Right hindlimb (tissue), 1 donor: Measurements from ENCODE around the gene FDXACB1.
A peak's percentile ranks its signal among the peaks of the same experiment; 100 is the strongest.

Experiments
- DNase-seq: peaks from one replicate; pipeline ENCODE4 v3.0.0-alpha.2; 2018

Gene FDXACB1

DNA sequence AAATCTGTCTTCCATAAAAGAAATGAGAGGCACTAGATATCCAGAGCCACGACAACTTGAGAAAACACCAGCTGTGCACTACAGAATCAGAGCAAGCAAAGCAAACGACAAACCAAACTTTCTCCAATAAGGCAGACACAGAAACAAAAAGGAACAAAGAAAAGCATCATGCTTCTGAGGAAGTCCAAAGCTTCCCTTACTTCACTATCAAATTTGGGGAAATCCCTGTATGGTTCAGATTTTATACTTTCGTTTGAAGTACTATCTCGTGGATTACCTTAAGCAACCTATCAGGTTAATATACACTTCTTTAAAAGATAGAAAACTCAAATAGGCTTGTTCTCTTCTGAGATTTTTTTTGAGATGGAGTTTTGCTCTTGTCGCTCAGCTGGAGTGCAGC is 35.3 kb downstream of the FDXACB1 start:
- no peak for DNase-seq

DNA sequence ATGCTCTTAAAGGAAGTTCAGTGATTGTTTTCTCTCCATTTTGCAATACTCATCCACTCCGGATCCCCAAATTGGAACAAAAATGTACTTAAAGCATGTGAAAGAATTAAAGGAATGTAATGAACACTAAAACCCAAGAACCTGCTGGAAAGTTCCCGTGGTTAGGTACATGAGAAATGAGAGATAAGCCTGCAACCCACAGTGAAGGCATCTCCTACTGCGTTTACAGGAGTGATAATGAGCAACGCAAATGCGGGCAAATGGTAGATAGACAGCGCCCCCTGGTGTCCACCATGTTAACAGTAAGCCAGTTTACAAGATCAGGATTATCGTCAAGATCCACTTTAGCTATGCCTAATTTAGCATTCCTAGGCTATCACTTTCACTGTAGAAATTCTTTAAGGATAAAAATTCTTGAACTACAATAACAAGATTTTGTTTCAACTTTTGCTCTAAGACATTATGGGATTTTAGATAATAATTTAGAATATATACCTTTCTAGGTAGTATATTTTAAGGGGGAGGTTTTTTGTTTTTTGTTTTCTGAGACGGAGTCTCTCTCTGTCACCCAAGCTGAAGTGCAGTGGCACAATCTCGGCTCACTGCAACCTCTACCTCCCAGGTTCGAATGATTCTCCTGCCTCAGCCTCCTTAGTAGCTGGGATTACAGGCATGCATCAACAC is 37.5 kb downstream of the FDXACB1 start:
- peak; percentile 84 for DNase-seq

DNA sequence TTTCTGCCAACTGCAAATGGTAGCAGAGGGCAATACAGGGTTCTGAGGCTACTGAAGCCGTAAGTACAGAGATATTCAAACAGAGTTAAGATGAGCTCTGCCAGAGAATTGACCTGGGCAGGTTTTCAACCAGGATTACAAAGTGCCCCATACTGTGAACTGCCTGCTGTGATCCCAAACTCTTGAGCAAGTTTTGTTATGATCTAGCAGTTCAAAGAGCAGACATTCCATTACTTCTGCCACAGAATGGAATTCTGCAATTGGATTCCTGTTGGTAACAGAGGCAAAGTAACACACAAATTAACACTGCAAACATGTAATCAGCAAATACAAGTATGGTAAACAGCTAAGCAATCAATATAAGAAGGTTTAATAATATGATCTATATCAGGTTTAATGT is 38.8 kb downstream of the FDXACB1 start:
- no peak for DNase-seq

DNA sequence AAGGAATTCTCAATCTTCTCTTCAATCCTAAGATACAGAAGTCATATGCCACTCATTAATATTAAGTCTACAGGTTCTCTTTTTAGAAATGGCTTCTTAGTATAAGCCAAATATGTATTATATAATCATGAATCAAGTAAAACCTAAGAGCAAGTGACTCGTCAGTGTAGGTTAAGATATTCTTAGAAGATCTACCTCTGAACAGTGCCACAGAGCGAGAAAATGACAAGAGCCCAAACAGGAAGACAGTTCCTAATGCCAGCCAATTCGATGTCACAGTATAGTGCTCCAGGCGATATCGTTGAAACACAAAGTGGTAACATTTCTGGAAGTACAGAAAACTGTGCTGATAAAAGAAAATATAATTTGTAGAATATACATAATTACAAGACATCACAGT is 40.9 kb downstream of the FDXACB1 start:
- no peak for DNase-seq

DNA sequence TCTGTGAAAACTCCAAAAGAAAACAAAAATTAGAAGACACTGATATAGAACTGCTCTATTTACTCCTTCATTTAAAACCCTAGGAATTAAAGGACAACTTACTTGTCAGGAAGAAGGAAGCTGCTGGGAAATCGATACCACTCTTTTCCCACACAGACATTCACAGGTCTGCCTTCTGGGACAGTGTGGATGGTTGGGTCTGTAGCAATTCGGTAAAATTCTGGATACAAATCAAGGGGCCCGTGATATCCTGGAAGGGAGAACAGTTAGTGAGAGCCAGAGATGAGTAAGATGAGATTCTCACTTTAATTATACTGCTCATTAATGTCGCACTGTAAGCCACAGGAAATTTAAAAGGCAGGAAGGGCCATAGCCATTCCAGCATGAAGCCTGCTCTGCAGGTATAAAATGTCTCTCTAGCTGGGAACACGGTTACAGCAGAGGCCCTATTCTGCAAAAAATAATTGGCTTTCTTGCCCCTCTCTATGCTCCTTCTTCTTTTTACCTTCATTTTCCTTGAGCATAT is 41.5 kb downstream of the FDXACB1 start:
- DNase-seq: no peak

DNA sequence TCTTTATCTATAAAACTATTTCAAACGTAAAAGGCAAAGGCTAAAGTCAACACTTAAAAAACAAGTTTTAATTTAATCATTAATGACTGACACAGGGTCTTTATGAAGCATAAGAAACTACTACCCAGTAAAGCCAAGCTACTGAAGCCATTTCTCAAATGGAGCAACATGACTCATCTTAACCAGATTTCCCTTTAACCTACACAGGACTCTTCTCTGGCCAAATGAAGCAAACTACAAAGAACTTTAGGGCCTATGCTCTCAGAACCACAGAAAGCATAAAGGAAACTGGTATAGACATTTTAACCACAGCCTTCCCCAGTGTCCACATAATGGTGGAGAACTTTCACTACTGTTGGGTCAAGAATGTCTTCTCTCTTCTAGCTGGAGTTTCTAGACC is 42.2 kb downstream of the FDXACB1 start:
- DNase-seq: no peak

DNA sequence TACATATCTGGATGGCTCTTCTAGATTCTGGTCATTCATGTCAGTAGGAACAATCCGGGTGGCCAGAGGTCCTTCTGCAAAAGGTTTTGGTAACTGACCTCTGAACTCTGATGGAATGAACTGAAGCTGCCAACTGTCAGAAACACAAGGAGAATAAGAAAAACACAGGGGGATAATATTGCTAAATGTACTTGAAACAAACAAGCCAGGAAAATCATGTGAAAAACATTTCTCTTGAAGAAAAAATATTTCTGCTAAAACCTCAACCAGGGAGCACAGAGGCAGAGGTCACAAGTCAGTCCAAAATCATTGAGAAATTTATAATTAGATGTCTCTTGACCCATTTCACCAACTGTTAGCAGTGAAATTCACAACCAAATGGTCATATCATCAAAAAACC is 42.8 kb downstream of the FDXACB1 start:
- no peak for DNase-seq

DNA sequence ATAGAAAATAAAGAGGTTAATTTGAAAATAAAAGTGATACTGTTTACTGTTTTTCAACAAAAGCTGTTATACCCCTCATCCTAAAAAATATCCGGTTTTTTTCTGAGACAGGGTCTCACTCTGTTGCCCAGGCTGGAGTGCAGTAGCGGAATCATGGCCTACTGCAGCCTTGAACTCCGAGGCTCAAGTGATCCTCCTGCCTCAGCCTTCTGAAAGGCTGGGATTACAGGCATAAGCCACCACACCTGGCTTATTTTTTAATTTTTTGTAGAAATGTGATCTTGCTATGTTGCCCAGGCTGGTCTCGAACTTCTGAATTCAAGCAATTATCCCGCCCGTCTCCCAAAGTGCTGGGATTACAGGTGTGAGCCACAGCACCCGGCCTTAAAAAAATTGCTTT is 43.3 kb downstream of the FDXACB1 start:
- no peak for DNase-seq

DNA sequence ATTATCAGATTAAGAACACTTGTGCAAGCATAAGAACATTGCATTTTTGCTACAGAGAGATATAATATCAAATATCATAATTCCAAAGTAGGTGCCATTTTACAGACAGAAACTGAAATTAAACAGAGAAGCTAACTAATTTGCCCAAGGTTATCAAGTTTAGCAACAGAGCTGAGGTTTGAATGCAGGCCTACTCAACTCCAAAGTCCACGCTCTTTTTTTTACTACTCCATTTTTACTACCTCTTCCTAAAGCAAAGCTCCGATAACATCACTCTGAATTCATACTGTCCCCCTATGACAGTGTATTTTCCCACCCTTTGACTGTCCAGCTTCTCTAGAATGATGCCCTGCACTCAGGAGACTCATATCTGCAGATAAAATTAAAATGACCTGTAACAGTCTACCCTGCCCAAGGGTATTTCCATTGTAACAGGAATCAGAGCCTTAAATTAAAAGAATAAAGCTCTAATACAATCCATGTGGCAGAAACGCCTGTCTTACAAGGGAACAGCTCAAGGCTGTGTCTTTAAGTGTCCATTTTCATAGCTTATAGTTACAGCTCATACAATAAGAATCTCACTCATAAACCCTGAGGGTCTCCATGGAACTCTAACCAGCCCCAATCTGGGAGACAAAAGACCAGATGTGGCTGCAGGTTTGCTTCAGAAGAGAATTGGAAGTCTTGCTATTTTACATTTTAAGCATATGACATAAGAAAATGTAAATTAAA is 44.4 kb downstream of the FDXACB1 start:
- no peak for DNase-seq

DNA sequence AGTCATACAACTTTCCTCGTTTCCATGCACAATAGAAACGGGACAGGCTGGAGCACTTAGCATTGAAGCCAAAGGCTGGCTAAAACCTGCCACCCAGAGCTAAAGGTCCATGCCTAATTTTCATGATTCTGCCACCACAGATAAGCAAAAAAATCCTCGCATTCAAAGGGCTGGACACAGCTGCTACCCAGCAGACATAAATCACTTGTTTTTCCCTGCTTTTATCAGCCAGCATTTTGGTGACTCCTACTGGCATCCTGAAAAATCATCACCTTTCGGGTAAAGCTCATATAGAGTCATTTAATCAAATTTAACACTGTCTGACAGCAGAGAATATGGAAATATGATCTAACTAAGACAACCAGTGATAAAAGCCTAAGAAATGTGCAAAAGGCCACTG is 45.4 kb downstream of the FDXACB1 start:
- no peak for DNase-seq

DNA sequence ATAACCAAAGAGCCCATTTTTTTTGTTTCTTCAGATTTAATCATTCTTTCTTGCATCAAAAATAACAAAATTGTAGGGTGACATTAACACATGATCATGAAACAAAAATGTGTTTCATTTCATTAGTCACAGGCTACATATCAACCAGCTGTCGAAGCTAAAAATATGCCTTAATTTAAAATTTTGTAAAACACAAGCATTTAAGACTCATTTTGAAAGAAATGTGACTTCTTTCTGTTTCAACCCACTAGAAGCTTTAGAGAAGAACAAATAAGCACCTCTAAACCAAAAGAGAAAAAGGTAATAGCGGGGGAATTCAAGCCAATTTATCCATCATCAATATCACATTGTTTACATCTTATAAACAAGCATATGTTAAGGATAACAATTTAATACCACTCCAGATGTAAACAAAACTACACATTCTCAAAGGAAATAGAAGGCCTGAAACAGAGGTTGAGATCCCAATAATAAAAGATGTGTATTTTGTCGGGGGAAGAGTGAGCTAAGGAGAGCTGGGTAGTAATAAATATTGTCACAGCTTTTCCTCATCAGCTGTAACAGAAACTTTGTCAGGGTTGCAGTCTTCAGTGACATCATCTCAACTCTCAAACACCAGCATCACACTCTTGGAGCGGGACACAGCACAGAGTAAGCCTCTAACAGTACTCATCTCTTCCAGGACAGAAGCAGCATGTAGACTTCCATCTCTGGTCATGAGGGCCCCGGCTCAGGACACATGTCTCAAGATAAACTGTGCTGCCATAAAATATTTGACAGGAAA is 49.6 kb downstream of the FDXACB1 start:
- DNase-seq: no peak

DNA sequence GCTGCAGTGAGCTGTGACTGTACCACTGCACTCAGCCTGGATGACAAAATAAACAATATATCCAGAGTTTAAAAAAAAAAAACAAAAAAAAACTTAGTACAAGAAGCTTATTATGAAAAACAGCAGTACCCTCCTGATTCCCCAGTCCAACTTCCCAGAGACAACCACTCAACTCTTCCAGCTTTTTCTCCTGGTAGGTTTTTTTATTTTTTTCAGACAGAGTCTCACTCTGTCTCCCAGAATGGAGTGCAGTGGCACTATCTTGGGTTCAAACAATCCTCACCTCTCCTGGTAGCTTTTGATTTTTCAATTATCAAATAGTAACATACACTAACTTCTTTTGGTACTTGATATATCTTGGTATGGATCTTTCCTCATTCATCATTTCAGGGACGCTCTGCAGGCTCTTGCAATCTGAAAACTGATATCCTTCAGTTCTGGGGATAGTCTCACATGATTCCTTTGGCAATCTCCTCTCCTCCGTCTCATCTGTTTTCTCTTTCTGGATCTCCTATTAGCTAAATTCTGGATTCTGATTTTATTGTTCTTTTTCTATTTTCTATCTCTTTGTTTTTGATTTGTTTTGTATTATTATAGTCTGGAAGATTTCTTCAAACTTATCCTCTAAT is 52.5 kb downstream of the FDXACB1 start:
- DNase-seq: no peak
